Keratinocyte (primary cell): ENCODE data around the gene BATF3. TPM values are rescaled to one million over a fixed set of nuclear protein-coding genes. Genes with fewer than 3 reads are reported as not detected.

Source experiments
- DNase-seq: peaks from one replicate; pipeline ENCODE4 v3.0.0-alpha.2; 2011; ENCODE audit warnings: low read depth, missing footprints, low spot score
- FAIRE-seq: peaks from 2 replicates; lab custom pipeline; 2011; peaks lifted over from hg19 to GRCh38; lab: Jason Lieb, UNC
- H2AFZ ChIP-seq: 2 replicates; pipeline ENCODE4 v1.6.0; 2012; ENCODE audit warnings: low read length, control low read depth, inconsistent platforms; ENCODE audit not compliant: control insufficient read depth
- H3K27ac ChIP-seq: 2 replicates; pipeline ENCODE4 v1.5.1; 2011; ENCODE audit warnings: low read length; ENCODE audit not compliant: control insufficient read depth, insufficient read depth
- H3K27me3 ChIP-seq: 3 replicates; pipeline ENCODE4 v1.6.0; 2011; ENCODE audit warnings: low read length; ENCODE audit not compliant: control insufficient read depth, insufficient read depth; ENCODE audit errors: extremely low read depth
- H3K36me3 ChIP-seq, 2 experiments: 2 replicates in 1 of 2; 3 replicates in 1 of 2; pipeline ENCODE4 v1.5.1; 2011; ENCODE audit warnings: low read length in 2 of 2, mild to moderate bottlenecking in 1 of 2; ENCODE audit not compliant: control insufficient read depth in 2 of 2, insufficient read depth in 2 of 2; ENCODE audit errors: extremely low read depth in 1 of 2
- H3K4me1 ChIP-seq: 3 replicates; pipeline ENCODE4 v1.5.1; 2011; ENCODE audit warnings: low read length; ENCODE audit not compliant: control insufficient read depth, insufficient read depth; ENCODE audit errors: extremely low read depth
- H3K4me2 ChIP-seq: 3 replicates; pipeline ENCODE4 v1.6.0; 2011; ENCODE audit warnings: low read depth, low read length; ENCODE audit not compliant: control insufficient read depth, insufficient read depth; ENCODE audit errors: extremely low read depth
- H3K4me3 ChIP-seq, 3 experiments: fragments of 200-600 bp in 1 of 3; sonication (generic) in 1 of 3; 2 replicates in 2 of 3; 3 replicates in 1 of 3; pipeline ENCODE4 v1.5.1; 2011 to 2016; ENCODE audit warnings: low read length in 3 of 3, mild to moderate bottlenecking in 3 of 3, control low read depth in 2 of 3, inconsistent platforms in 1 of 3, low read depth in 1 of 3, mixed read lengths in 1 of 3, mixed run types in 1 of 3, moderate library complexity in 1 of 3; ENCODE audit not compliant: control insufficient read depth in 2 of 3, insufficient read depth in 2 of 3; ENCODE audit errors: extremely low read depth in 1 of 3
- H3K79me2 ChIP-seq: 2 replicates; pipeline ENCODE4 v1.6.0; 2012; ENCODE audit warnings: low read length; ENCODE audit not compliant: control insufficient read depth, insufficient read depth
- H3K9ac ChIP-seq: 3 replicates; pipeline ENCODE4 v1.6.0; 2011; ENCODE audit warnings: low read length; ENCODE audit not compliant: control insufficient read depth, insufficient read depth; ENCODE audit errors: extremely low read depth
- H3K9me1 ChIP-seq: 3 replicates; pipeline ENCODE4 v1.6.0; 2011; ENCODE audit warnings: low read length; ENCODE audit not compliant: control insufficient read depth, insufficient read depth; ENCODE audit errors: extremely low read depth
- H3K9me3 ChIP-seq: 2 replicates; pipeline ENCODE4 v1.5.1; 2012; ENCODE audit warnings: low read depth, low read length; ENCODE audit not compliant: control insufficient read depth
- H4K20me1 ChIP-seq: 3 replicates; pipeline ENCODE4 v1.6.0; 2011; ENCODE audit warnings: low read length; ENCODE audit not compliant: control insufficient read depth, insufficient read depth; ENCODE audit errors: extremely low read depth
- CTCF ChIP-seq, 3 experiments: IDR thresholded peaks in 1 of 3; conservative IDR thresholded peaks in 1 of 3; optimal IDR thresholded peaks in 1 of 3; 2 replicates in 2 of 3; 3 replicates in 1 of 3; pipeline versions ENCODE3 to v1.5.1; 2011; ENCODE audit warnings: low read length in 3 of 3, mild to moderate bottlenecking in 3 of 3, moderate library complexity in 2 of 3, control low read depth in 1 of 3, inconsistent platforms in 1 of 3; ENCODE audit not compliant: insufficient read depth in 2 of 3; ENCODE audit errors: extremely low read depth in 1 of 3
- EZH2 ChIP-seq: IDR thresholded peaks from one replicate; pipeline ENCODE4 v1.6.1; 2012; ENCODE audit warnings: inconsistent platforms, mild to moderate bottlenecking, low read length, moderate library complexity
- dilution Hi-C: fragments of 300-500 bp; cut with MboI; formaldehyde crosslinking; loops from one replicate; pipeline ENCODE4 v1.7.0; 2020; ENCODE audit warnings: low sequenced_read_pairs; ENCODE audit not compliant: extremely low pct_ligation_motif_present
- polyA plus RNA-seq, 5 experiments: library from polyadenylated mRNA; depleted of rRNA in 3 of 5; stranded (reverse) in 3 of 5; stranded (forward) in 1 of 5; unstranded in 1 of 5; fragments of >200 nt; gene quantifications; 1 replicate in 1 of 5; 2 replicates in 3 of 5; 3 replicates in 1 of 5; pipeline versions ENCODE4 v1.2.1 to v1.2.3, GENCODE V29; 2011 to 2012; ENCODE audit warnings: missing spikeins in 2 of 5, low read depth in 1 of 5, low replicate concordance in 1 of 5

BATF3 gene
- polyA plus RNA-seq, 1 donor (not counting 4 experiments of a cell fraction or from before 2014, with no cell fraction given): not detected

- Histone ChIP-seq H3K4me2 (no peak overlapping the region), H3K9me1 (no peaks in the 10 kb centered on the region), H3K27me3 (peaks cover 27% of the 10 kb centered on the region), H3K27ac (no peak overlapping the region), H3K4me3 (no peak overlapping the region), H3K79me2 (no peaks in the 10 kb centered on the region), H3K4me1 (no peaks in the 10 kb centered on the region), H3K9ac (no peak overlapping the region), H3K9me3 (no peaks in the 10 kb centered on the region), H4K20me1 (no peaks in the 10 kb centered on the region), H2AFZ (no peak overlapping the region), H3K36me3 (no peaks in the 10 kb centered on the region)
- dilution Hi-C loops: loop anchor here (10.0 kb wide), 1 partner anchor 139 kb away; no protein-coding TSS in a partner anchor
- DNase-seq (no peak), FAIRE-seq (no peak)
- TF ChIP-seq EZH2 (no peak), CTCF (optimal IDR thresholded peaks at IDR 0.05 in 1 of 3, IDR thresholded peaks at IDR 0.05 in 1 of 3, conservative IDR thresholded peaks at IDR 0.05 in 1 of 3; ENCODE audit: extremely low read depth in 1 of 3, insufficient read depth in 2 of 3, low read length in 3 of 3) (no peak)
These were observed 53.8 kb downstream of the BATF3 start for GRCh38 chr1:212645546-212646543.

GRCh38 chr1:212644866-212645545, 54.6 kb downstream of the BATF3 start:
- H4K20me1 ChIP-seq: no peaks in the 10 kb centered on the region
- no peak overlapping the region for H3K27ac ChIP-seq
- no peaks in the 10 kb centered on the region for H3K4me1 ChIP-seq
- TF ChIP-seq CTCF (optimal IDR thresholded peaks at IDR 0.05 in 1 of 3, IDR thresholded peaks at IDR 0.05 in 1 of 3, conservative IDR thresholded peaks at IDR 0.05 in 1 of 3; ENCODE audit: extremely low read depth in 1 of 3, insufficient read depth in 2 of 3, low read length in 3 of 3) (no peak), EZH2 (no peak)
- peaks cover 27% of the 10 kb centered on the region for H3K27me3 ChIP-seq
- dilution Hi-C loops: loop anchor here (10.0 kb wide), 1 partner anchor 140 kb away; no protein-coding TSS in a partner anchor
- H3K9ac ChIP-seq: no peak overlapping the region
- no peaks in the 10 kb centered on the region for H3K79me2 ChIP-seq
- H3K9me3 ChIP-seq: no peaks in the 10 kb centered on the region
- no peak overlapping the region for H3K4me2 ChIP-seq
- no peaks in the 10 kb centered on the region for H3K36me3 ChIP-seq
- H3K9me1 ChIP-seq: no peaks in the 10 kb centered on the region
- H3K4me3 ChIP-seq: no peak overlapping the region
- no peak for DNase-seq
- H2AFZ ChIP-seq: no peak overlapping the region
- FAIRE-seq: no peak
